HEK293 (cell line): ENCODE results near the gene ARSB.

Experiments
- CTCF ChIA-PET: fragments of 350-600 bp; formaldehyde crosslinking; extraction: SDS; loops from one replicate; lab custom pipeline; 2021; ENCODE audit warnings: antibody characterized with exemption; lab: Yijun Ruan, JAX
- POLR2A ChIA-PET: fragments of 300-600 bp; formaldehyde crosslinking; extraction: SDS; loops from one replicate; lab custom pipeline; 2020; ENCODE audit warnings: antibody characterized with exemption, inconsistent platforms; lab: Yijun Ruan, JAX
- H3K27ac ChIP-seq: fragments of 200-500 bp; sonication (Bioruptor generic); 2 replicates; pipeline ENCODE4 v1.5.1; 2014; ENCODE audit warnings: low read depth, low read length, control low read depth, inconsistent platforms; ENCODE audit errors: extremely low read depth
- H3K36me3 ChIP-seq, 2 experiments: fragments of 200-500 bp in 1 of 2; sonication (Bioruptor generic) in 1 of 2; 1 replicate in 1 of 2; 2 replicates in 1 of 2; pipeline ENCODE4 v1.5.1; 2014 to 2017; ENCODE audit warnings: inconsistent platforms in 2 of 2, low read length in 2 of 2; ENCODE audit not compliant: control insufficient read depth in 2 of 2, insufficient read depth in 1 of 2
- H3K4me1 ChIP-seq: fragments of 200-500 bp; sonication (Bioruptor generic); 2 replicates; pipeline ENCODE4 v1.5.1; 2014; ENCODE audit warnings: mild to moderate bottlenecking, low read length, inconsistent platforms; ENCODE audit not compliant: control insufficient read depth, insufficient read depth
- H3K4me3 ChIP-seq: 2 replicates; pipeline ENCODE4 v1.5.1; 2011; ENCODE audit warnings: low read depth, mild to moderate bottlenecking, control low read depth, low read length, moderate library complexity
- H3K9me3 ChIP-seq: fragments of 200-500 bp; sonication (Bioruptor generic); 2 replicates; pipeline ENCODE4 v1.5.1; 2014; ENCODE audit warnings: low read depth, low read length, inconsistent platforms; ENCODE audit not compliant: control insufficient read depth, insufficient read depth
- GLI2 ChIP-seq: fragments of 450-650 bp; formaldehyde crosslinking; IDR thresholded peaks from 2 replicates; pipeline ENCODE4; 2017; ENCODE audit warnings: missing biosample characterization, missing genetic modification characterization, low read depth, borderline replicate concordance
- GLIS1 ChIP-seq: fragments of 450-650 bp; formaldehyde crosslinking; IDR thresholded peaks from 2 replicates; pipeline ENCODE4 v1.5.1; 2016; ENCODE audit warnings: missing biosample characterization, missing genetic modification characterization
- REPIN1 ChIP-seq: fragments of 450-650 bp; formaldehyde crosslinking; IDR thresholded peaks from 2 replicates; pipeline ENCODE4 v1.5.1; 2017; ENCODE audit warnings: missing biosample characterization, missing genetic modification characterization, low read depth
- REST ChIP-seq: fragments of 450-650 bp; formaldehyde crosslinking; IDR thresholded peaks from 2 replicates; pipeline ENCODE4 v1.5.1; 2016; ENCODE audit warnings: missing biosample characterization, missing genetic modification characterization
- YY1 ChIP-seq: fragments of 450-650 bp; formaldehyde crosslinking; IDR thresholded peaks from 2 replicates; pipeline ENCODE4 v1.5.1; 2018; ENCODE audit warnings: missing biosample characterization, missing genetic modification characterization
- ZBTB1 ChIP-seq: fragments of 450-650 bp; formaldehyde crosslinking; IDR thresholded peaks from 2 replicates; pipeline ENCODE4 v1.5.1; 2016; ENCODE audit warnings: missing biosample characterization, missing genetic modification characterization
- ZBTB20 ChIP-seq: fragments of 450-650 bp; formaldehyde crosslinking; IDR thresholded peaks from 2 replicates; pipeline ENCODE4 v1.5.1; 2016; ENCODE audit warnings: missing biosample characterization, missing genetic modification characterization
- ZEB2 ChIP-seq: fragments of 450-650 bp; formaldehyde crosslinking; IDR thresholded peaks from 2 replicates; pipeline ENCODE4 v1.5.1; 2016; ENCODE audit warnings: missing biosample characterization, missing genetic modification characterization
- ZFHX2 ChIP-seq: fragments of 450-650 bp; formaldehyde crosslinking; conservative IDR thresholded peaks from 2 replicates; pipeline ENCODE4 v1.5.1; 2016; ENCODE audit warnings: missing biosample characterization, missing genetic modification characterization
- ZFP69B ChIP-seq: fragments of 450-650 bp; formaldehyde crosslinking; IDR thresholded peaks from 2 replicates; pipeline ENCODE4 v1.5.1; 2016; ENCODE audit warnings: missing biosample characterization, missing genetic modification characterization
- ZIC2 ChIP-seq: fragments of 450-650 bp; formaldehyde crosslinking; IDR thresholded peaks from 2 replicates; pipeline ENCODE4 v1.5.1; 2016; ENCODE audit warnings: missing biosample characterization, missing genetic modification characterization
- ZNF174 ChIP-seq: fragments of 450-650 bp; formaldehyde crosslinking; IDR thresholded peaks from 2 replicates; pipeline ENCODE4 v1.5.0; 2017; ENCODE audit warnings: missing biosample characterization, mild to moderate bottlenecking, missing genetic modification characterization
- ZNF2 ChIP-seq: fragments of 450-650 bp; formaldehyde crosslinking; IDR thresholded peaks from 2 replicates; pipeline ENCODE4 v1.5.1; 2016; ENCODE audit warnings: missing biosample characterization, missing genetic modification characterization
- ZNF239 ChIP-seq: fragments of 450-650 bp; formaldehyde crosslinking; IDR thresholded peaks from 2 replicates; pipeline ENCODE4 v1.5.1; 2016; ENCODE audit warnings: missing biosample characterization, missing genetic modification characterization
- ZNF292 ChIP-seq: fragments of 450-650 bp; formaldehyde crosslinking; IDR thresholded peaks from 2 replicates; pipeline ENCODE4 v1.5.1; 2016; ENCODE audit warnings: low read depth, missing biosample characterization, missing genetic modification characterization, borderline replicate concordance
- ZNF341 ChIP-seq: fragments of 450-650 bp; formaldehyde crosslinking; IDR thresholded peaks from 2 replicates; pipeline ENCODE4; 2016; ENCODE audit warnings: low read depth, missing biosample characterization, missing genetic modification characterization
- ZNF350 ChIP-seq: fragments of 450-650 bp; formaldehyde crosslinking; IDR thresholded peaks from 2 replicates; pipeline ENCODE4 v1.5.0; 2017; ENCODE audit warnings: missing biosample characterization, mild to moderate bottlenecking, missing genetic modification characterization
- ZNF354C ChIP-seq: fragments of 450-650 bp; formaldehyde crosslinking; IDR thresholded peaks from 2 replicates; pipeline ENCODE4 v1.5.1; 2016; ENCODE audit warnings: missing biosample characterization, missing genetic modification characterization, low read depth, borderline replicate concordance
- ZNF426 ChIP-seq: fragments of 450-650 bp; formaldehyde crosslinking; IDR thresholded peaks from 2 replicates; pipeline ENCODE4 v1.5.1; 2017; ENCODE audit warnings: missing biosample characterization, missing genetic modification characterization, mild to moderate bottlenecking, inconsistent platforms, moderate library complexity
- ZNF544 ChIP-seq: fragments of 450-650 bp; formaldehyde crosslinking; IDR thresholded peaks from 2 replicates; pipeline ENCODE4 v1.5.0; 2017; ENCODE audit warnings: missing biosample characterization, missing genetic modification characterization
- ZNF664 ChIP-seq: fragments of 450-650 bp; formaldehyde crosslinking; IDR thresholded peaks from 2 replicates; pipeline ENCODE4 v1.5.1; 2016; ENCODE audit warnings: missing biosample characterization, missing genetic modification characterization
- ZNF670 ChIP-seq: fragments of 450-650 bp; formaldehyde crosslinking; IDR thresholded peaks from 2 replicates; pipeline ENCODE4 v1.5.1; 2016; ENCODE audit warnings: missing biosample characterization, missing genetic modification characterization, low read depth
- ZNF776 ChIP-seq: fragments of 450-650 bp; formaldehyde crosslinking; IDR thresholded peaks from 2 replicates; pipeline ENCODE4 v1.5.0; 2017; ENCODE audit warnings: missing biosample characterization, missing genetic modification characterization, borderline replicate concordance
- ZSCAN18 ChIP-seq: fragments of 450-650 bp; formaldehyde crosslinking; IDR thresholded peaks from 2 replicates; pipeline ENCODE4 v1.5.1; 2016; ENCODE audit warnings: missing biosample characterization, missing genetic modification characterization
- TF ChIP-seq, protein P1 (sequence below): fragments of 450-650 bp; formaldehyde crosslinking; IDR thresholded peaks from 2 replicates; pipeline ENCODE4 v1.5.1; 2016; ENCODE audit warnings: missing biosample characterization, missing genetic modification characterization
- TF ChIP-seq, protein P2 (sequence below): sonication (generic); formaldehyde crosslinking; IDR thresholded peaks from 2 replicates; pipeline ENCODE4 v1.8.1; 2022; ENCODE audit warnings: mild to moderate bottlenecking, moderate library complexity, missing genetic modification reagents

Gene ARSB

GRCh38 chr5:78765756-78766411 lies 219.2 kb downstream of the ARSB start:
- TF ChIP-seq, protein P1, sequence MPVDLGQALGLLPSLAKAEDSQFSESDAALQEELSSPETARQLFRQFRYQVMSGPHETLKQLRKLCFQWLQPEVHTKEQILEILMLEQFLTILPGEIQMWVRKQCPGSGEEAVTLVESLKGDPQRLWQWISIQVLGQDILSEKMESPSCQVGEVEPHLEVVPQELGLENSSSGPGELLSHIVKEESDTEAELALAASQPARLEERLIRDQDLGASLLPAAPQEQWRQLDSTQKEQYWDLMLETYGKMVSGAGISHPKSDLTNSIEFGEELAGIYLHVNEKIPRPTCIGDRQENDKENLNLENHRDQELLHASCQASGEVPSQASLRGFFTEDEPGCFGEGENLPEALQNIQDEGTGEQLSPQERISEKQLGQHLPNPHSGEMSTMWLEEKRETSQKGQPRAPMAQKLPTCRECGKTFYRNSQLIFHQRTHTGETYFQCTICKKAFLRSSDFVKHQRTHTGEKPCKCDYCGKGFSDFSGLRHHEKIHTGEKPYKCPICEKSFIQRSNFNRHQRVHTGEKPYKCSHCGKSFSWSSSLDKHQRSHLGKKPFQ (tag by site-specific recombination), result no peak
- TF ChIP-seq ZNF354C (tag by site-specific recombination) (no peak), ZFP69B (no peak)
- H3K4me3 ChIP-seq, result no peak overlapping the region
- CTCF ChIA-PET, result no interaction called here
- POLR2A ChIA-PET, result no interaction called here
- H3K36me3 ChIP-seq, result no peaks in the 10 kb centered on the region
- no peaks in the 10 kb centered on the region for H3K9me3 ChIP-seq
- no peak overlapping the region for H3K27ac ChIP-seq
- H3K4me1 ChIP-seq, result no peaks in the 10 kb centered on the region

GRCh38 chr5:78765116-78765515 lies 220.0 kb downstream of the ARSB start:
- Histone ChIP-seq H3K9me3 (no peaks in the 10 kb centered on the region), H3K27ac (no peak overlapping the region), H3K4me3 (no peak overlapping the region), H3K4me1 (no peaks in the 10 kb centered on the region), H3K36me3 (no peaks in the 10 kb centered on the region)
- TF ChIP-seq, protein P2, sequence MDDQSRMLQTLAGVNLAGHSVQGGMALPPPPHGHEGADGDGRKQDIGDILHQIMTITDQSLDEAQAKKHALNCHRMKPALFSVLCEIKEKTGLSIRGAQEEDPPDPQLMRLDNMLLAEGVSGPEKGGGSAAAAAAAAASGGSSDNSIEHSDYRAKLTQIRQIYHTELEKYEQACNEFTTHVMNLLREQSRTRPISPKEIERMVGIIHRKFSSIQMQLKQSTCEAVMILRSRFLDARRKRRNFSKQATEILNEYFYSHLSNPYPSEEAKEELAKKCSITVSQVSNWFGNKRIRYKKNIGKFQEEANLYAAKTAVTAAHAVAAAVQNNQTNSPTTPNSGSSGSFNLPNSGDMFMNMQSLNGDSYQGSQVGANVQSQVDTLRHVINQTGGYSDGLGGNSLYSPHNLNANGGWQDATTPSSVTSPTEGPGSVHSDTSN (CRISPR knock-in tag), result no peak
- TF ChIP-seq ZEB2 (tag by site-specific recombination) (no peak), ZNF174 (tag by site-specific recombination) (no peak), ZNF426 (no peak), ZNF2 (no peak), REPIN1 (tag by site-specific recombination) (no peak), ZNF350 (tag by site-specific recombination) (no peak), ZNF664 (no peak), ZNF776 (tag by site-specific recombination) (no peak), ZIC2 (tag by site-specific recombination) (no peak)
- CTCF ChIA-PET, result no interaction called here
- POLR2A ChIA-PET, result no interaction called here

DNA sequence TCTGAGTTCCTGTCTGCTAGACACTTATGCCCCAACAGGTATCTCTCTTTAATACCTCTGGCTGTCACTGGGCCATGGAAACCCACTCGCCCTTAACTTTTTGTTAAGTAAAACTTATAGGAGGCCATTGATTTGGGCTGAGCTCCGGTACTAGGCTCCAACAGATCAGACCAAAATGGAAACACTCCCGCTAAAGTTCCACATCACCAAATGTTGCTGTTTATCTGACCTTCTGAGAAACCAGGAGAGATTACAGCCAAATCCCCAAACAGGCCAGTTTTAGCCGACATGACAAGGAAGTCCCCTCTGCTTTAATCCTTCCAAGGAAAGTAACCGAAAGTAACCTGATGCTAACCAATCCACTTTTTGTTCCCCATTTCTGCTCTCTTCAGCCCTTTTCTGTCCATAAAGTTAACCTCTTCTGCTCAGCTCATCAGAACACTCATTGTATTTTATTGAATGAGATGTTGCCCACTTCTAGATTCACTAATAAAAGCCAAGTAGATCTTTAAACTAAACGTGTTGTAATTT lies 221.4 kb downstream of the ARSB start:
- H3K9me3 ChIP-seq, result no peaks in the 10 kb centered on the region
- H3K4me1 ChIP-seq, result no peaks in the 10 kb centered on the region
- H3K4me3 ChIP-seq, result no peak overlapping the region
- H3K36me3 ChIP-seq, result no peaks in the 10 kb centered on the region
- POLR2A ChIA-PET, result no interaction called here
- CTCF ChIA-PET, result no interaction called here
- H3K27ac ChIP-seq, result no peak overlapping the region
- no peak for TF ChIP-seq REST (tag by site-specific recombination)
- TF ChIP-seq YY1 (tag by site-specific recombination), result no peak
- TF ChIP-seq ZNF292 (tag by site-specific recombination), result no peak
- no peak for TF ChIP-seq ZNF239
- no peak for TF ChIP-seq ZBTB1 (tag by site-specific recombination)
- TF ChIP-seq GLIS1, result no peak
- TF ChIP-seq ZSCAN18, result no peak
- TF ChIP-seq ZNF670 (tag by site-specific recombination), result no peak
- no peak for TF ChIP-seq GLI2 (tag by site-specific recombination)
- TF ChIP-seq ZNF341 (tag by site-specific recombination), result no peak
- no peak for TF ChIP-seq ZFHX2 (tag by site-specific recombination)
- TF ChIP-seq ZNF544, result no peak
- no peak for TF ChIP-seq ZBTB20
